CD4-positive, alpha-beta T cell treated with Interleukin-17A for 4 hours (primary cell): ENCODE data around the gene NDUFV3.
"Not testable (repeated sequence)": the region's sequence is repeated elsewhere in the genome, so short reads cannot be mapped to it uniquely, and the experiment has no call there.

Source experiments
- DNase-seq: peaks from one replicate; pipeline ENCODE4 v3.0.0-alpha.2; 2020; ENCODE audit warnings: mixed read lengths

Gene NDUFV3

DNA sequence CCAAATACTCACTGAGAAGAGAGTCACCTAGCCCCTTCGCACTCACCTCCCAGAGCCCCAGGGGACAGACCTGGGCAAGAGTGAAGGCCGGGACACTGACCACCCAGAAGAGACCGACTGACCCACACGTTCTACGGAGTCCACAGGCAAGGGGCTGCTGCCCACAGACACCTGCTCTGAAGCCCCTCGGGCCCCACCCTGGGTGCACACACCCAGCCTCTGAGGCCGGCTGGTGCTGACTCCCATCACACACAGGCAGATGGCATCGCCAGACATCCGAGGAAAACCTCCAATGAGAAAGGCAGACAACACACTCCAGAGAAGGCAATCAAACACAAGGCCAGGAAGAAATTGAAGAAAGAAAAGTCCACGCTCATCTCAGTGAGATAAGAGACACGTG is 35.9 kb upstream of the NDUFV3 start:
- DNase-seq, result no peak

DNA sequence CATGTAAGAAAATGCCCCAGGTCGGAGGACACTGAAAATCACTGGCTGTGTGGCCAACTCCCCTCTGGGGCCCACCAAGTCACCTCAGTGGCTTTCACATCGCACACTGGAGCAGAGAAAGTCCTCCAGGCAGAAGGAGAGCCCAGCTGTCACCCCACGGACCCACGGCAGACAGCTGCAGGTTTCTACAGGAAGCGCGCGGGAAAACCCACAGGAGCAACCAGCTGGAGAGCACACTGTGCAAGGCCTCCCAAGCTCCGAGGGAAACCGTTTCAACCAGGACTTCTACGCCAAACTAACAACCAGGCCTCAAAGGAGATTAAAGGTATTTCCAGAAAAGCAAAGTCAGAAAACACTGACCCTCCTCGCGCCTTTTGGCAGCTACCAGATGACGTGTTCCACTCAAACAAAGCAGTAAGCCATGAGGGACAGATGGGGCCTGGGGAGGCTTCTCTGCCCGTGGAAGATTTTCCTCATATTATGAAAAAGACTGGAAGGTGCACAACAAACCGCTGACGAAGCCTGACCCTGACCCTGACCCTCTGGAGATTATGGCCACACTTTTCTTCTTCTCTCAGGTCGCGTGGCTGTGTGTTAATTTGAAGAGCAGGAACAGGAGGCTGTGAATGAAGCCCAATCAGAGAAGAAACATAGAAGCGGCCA is 34.8 kb upstream of the NDUFV3 start:
- DNase-seq, result no peak

GRCh38 chr21:42858957-42859890 is 33.9 kb upstream of the NDUFV3 start:
- DNase-seq, result no peak

DNA sequence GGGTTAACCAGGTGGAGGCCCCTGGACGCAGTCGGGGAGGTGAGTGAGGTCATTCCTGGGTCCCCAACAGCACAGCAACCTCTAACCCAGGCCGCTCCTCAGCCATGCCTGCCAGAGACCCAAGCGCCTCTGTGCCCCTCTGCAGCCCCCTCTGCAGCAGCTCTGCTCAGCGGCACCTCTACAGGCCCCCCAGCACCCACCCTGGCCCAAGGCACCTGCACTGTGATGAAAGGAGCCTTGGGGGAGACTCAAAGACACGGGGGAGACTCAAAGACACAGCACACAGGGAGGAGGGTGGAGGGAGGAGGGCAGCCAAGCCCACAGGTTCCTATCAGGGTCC is 33.2 kb upstream of the NDUFV3 start:
- no peak for DNase-seq

GRCh38 chr21:42860345-42860744 is 32.8 kb upstream of the NDUFV3 start:
- no peak for DNase-seq

GRCh38 chr21:42861311-42861847 is 31.7 kb upstream of the NDUFV3 start:
- no peak for DNase-seq

GRCh38 chr21:42861848-42862400 is 31.2 kb upstream of the NDUFV3 start:
- DNase-seq, result no peak

DNA sequence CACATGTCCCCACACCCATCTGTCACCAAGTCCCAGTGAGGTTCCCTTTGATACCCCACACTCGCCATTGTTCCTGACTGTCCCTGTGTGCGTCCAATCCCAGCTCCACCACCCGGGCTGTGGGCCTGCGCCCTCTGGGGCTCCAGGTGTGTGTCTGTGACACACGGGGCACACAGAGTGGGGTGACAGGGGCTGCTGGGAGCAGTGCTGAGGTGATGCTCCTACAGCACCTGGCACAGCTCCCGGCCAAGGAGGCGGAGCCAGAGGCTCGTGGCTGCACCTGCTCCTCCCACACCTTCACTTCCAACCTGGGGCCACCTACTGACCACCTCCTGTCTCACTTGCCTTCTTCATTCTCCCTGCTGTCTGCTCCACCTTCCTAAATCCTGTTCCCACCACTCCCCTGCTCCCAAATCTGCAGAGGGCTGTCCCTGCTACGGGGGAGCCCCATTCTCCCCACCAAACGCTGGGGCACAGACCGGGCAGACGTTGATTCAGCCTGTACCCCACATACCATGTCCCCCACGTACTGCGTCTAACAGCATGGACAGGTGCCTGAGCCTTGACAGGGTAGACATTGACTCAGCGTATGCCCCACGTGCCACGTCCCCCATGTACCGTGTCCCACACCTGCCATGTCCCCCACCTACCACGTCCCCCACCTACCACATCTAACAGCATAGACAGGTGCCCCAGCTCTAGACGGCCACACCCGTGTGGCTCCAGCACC is 30.2 kb upstream of the NDUFV3 start:
- DNase-seq, result no peak

GRCh38 chr21:42863504-42863870 is 29.6 kb upstream of the NDUFV3 start:
- DNase-seq, result no peak

GRCh38 chr21:42864286-42864685 is 28.8 kb upstream of the NDUFV3 start:
- no peak for DNase-seq

DNA sequence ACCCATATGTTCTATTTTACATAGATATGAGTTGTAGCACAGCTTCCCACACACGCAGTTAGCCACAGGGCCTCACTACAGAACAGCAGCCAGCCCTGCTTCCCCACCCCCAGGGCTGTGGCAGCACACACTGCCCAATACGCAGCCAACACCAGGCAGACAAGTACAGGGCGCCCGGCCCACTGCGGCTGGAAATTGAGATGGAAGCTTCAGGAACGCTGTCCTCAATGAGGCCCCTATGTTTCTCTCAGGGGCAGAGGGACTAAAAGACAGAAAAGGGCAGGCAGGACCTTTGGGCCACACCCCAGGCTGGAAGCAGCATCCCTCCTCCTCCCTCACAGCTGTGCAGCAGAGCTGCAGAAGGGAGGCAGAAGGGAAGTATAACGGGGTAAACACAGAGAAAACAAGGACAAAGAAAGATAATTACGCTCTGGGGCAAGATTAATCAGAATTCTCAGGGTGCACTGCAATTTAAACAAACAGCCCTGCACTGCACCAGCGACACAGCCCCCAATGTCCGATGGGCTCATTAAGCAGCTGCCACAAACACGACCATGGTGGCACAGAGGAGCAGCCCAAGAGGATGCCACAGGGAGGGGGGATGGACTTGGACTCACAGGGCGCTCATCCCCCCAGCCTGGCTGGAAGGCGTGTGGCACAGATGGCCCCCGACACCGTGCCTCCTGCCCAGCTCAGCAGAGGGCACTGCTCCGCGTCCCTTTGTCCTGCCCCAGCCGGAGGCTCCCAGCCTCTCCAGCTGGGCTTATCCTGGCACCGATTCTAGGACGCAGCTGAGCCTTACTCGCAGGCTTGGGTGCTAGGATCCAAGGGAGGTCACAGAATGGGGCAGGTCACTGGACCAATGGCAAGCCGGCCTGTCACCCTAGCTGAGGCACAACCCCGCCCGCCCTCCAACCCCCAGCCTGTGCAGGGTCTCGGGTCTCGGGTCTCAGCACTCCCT is 28.0 kb upstream of the NDUFV3 start:
- no peak for DNase-seq

DNA sequence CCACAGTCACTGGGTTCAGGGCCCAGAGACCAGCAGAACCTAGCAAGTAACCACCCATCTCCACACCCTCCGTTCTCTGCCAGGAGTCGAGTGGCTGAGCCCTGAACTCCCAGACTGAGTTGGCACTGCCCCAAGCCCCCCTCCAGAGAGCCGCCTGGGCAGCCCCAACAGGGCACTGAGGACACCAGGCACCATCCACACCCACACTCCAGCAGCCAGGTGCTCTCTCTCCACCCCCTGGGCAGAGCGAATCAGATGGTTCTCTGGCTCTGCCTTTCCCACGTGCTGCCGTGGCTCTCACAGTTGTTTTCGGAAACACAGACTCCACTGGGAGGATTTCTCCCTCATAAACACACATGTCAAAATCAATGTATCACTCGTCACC is 27.3 kb upstream of the NDUFV3 start:
- DNase-seq, result no peak

GRCh38 chr21:42868196-42868595 is 24.9 kb upstream of the NDUFV3 start:
- DNase-seq, result no peak

DNA sequence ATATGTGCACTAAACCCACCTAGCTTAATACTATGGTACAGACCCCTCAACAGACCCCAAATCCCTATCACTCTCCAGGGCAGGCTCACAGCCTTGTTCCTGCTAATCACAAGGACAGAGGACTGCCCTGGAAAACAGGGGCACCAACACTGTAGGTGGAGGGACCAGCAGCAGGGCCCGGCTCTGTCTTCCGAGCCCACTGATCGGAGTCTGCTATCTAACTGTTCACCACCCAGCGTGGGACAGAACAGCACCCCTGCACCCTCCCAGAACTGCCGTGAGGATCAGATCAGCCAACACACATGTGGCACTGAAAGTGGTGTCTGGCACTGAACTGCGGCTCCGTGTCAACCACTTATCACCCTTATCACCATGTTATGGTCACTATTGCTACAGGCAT is 20.0 kb upstream of the NDUFV3 start:
- DNase-seq, result no peak

DNA sequence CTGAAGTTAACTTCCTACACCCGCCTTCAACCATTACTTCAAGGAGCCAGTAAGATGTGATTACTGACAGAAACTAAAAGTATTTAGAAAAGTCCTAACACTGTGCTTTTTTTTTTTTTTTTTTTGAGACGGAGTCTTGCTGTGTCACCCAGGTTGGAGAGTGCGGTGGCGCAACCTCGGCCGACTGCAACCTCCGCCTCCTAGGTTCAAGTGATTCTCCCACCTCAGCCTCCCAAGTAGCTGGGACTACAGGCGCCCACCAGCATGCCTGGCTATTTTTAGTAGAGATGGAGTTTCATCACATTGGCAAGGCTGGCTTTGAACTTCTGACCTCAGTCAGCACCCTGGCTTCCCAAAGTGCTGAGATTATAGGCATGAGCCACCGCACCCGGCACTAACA is 17.3 kb upstream of the NDUFV3 start:
- not testable (repeated sequence) for DNase-seq

DNA sequence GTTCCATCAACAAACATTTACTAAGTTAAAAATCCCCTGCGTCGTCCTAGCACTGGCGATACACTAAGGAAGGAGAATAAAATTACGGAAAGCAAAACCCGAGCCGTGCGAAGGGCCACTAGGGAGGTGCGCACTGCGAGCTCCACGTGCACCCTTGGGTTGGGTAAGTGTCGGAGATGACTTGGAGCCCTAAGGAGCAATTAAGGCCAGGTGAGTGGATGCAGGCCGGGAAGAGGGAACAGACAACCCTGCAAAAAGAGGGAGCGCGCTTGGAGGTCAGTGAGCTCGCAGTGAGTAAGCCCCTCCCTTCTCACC is 14.5 kb upstream of the NDUFV3 start:
- DNase-seq, result no peak

GRCh38 chr21:42878993-42879787 is 13.9 kb upstream of the NDUFV3 start, which contains the start of gene WDR4:
TSS of gene WDR4 (minus strand) at chr21:42879539. CDS start at chr21:42879495, 44 bp downstream.
- peak; percentile 97 for DNase-seq

- DNase-seq, result no peak
These were observed 12.8 kb upstream of the NDUFV3 start for GRCh38 chr21:42880352-42880751.

- no peak for DNase-seq
These were observed 9.2 kb upstream of the NDUFV3 start for GRCh38 chr21:42883921-42884320.

- no peak for DNase-seq
These were observed 5.8 kb upstream of the NDUFV3 start for GRCh38 chr21:42887326-42887725.

DNA sequence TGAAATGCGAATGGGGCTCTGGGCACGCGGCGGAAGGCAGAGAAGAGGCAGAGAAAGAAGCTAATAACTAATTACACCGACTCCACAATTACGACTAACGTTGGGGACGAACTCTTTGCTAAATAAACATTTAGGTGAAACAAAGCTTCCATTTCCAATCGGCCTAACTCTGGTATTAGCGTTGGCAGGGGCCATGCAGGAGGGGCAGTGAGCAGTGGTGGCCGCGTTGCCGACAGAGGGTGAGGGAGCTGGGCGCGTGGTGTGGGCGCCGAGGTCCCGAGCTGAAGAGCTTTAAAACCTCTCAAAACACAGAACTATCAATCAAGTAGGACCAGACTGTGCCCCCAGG is 553 bp upstream of the NDUFV3 start:
- DNase-seq, result peak; percentile 4
